Measurements from ENCODE around the gene SIRT3. TPM values are rescaled to one million over a fixed set of nuclear protein-coding genes. Genes with fewer than 3 reads are reported as not detected.

SIRT3 gene
- total RNA-seq, 1 donor from 2014 or later, result 36.4 TPM

DNA sequence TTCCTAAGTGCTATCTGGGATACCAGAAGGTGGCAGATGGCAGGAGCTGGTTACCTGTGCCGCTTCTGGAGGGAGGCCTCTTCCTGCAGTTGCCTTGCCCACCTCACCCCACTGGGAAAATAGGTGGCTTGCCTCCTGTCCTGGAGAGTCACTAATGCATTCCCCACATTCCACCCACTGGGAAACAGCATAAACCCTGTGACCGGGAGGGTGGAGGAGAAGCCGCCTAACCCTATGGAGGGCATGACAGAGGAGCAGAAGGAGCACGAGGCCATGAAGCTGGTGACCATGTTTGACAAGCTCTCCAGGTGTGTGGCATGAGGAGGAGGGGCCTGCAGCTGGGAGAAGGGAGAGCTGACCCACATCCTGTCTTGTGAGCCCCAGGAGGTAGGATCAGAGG lies 23.0 kb downstream of the SIRT3 start:
- DNase-seq, result no peak
- peaks cover 80% of the 10 kb centered on the region for H3K36me3 ChIP-seq
- intact Hi-C loops (cut with micrococcal nuclease), result no loop called here

DNA sequence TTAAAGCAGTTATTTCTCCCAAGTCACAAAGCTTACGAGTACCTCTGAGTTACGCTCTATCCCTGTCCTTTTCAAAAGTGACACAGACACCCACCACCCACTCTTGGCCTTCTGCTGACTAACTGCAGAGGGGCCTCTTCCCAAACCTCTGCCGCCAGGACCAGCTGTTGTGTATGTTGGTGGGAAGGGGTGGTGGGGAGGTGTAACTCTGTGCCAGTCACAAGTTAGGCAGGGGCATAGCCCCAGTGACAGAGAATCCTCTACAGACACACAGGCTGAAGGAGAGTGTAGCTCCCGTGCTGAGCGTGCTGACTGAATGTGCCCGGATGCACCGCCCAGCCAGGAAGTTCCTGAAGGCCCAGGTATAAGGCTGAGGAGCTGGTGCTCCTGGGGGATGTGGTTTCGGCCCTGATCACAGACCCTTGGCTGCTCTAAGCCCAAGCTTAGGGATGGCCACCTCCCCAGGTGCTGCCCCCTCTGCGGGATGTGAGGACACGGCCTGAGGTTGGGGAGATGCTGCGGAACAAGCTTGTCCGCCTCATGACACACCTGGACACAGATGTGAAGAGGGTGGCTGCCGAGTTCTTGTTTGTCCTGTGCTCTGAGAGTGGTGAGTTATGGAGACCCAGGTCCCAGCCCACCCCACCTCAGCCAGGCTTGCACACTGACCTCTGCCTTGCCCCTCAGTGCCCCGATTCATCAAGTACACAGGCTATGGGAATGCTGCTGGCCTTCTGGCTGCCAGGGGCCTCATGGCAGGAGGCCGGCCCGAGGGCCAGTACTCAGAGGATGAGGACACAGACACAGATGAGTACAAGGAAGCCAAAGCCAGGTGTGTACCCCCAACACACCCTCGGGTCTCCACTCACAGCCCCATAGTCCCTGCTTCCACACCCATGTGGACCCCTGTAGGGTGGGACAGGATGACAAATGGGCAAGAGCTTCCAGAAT lies 23.7 kb downstream of the SIRT3 start:
- TF ChIP-seq, protein P1, sequence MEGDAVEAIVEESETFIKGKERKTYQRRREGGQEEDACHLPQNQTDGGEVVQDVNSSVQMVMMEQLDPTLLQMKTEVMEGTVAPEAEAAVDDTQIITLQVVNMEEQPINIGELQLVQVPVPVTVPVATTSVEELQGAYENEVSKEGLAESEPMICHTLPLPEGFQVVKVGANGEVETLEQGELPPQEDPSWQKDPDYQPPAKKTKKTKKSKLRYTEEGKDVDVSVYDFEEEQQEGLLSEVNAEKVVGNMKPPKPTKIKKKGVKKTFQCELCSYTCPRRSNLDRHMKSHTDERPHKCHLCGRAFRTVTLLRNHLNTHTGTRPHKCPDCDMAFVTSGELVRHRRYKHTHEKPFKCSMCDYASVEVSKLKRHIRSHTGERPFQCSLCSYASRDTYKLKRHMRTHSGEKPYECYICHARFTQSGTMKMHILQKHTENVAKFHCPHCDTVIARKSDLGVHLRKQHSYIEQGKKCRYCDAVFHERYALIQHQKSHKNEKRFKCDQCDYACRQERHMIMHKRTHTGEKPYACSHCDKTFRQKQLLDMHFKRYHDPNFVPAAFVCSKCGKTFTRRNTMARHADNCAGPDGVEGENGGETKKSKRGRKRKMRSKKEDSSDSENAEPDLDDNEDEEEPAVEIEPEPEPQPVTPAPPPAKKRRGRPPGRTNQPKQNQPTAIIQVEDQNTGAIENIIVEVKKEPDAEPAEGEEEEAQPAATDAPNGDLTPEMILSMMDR (IDR thresholded peaks at IDR 0.05; ENCODE audit: borderline replicate concordance), result no peak
- DNase-seq, result no peak
- intact Hi-C loops (cut with micrococcal nuclease), result no loop called here
- H3K9me3 ChIP-seq (replicated peaks), result no peaks in the 10 kb centered on the region
- no peak overlapping the region for H3K27ac ChIP-seq (replicated peaks)
- H3K36me3 ChIP-seq, result peaks cover 77% of the 10 kb centered on the region
- no peak overlapping the region for H3K4me3 ChIP-seq
- H3K4me1 ChIP-seq, result peaks cover 42% of the 10 kb centered on the region
- H3K27me3 ChIP-seq (ENCODE audit: low read depth), result no peaks in the 10 kb centered on the region

More for the DNA sequence above, 23.0 kb downstream of the SIRT3 start:
- Histone ChIP-seq H3K4me3 (no peak overlapping the region), H3K9me3 (replicated peaks) (no peaks in the 10 kb centered on the region), H3K4me1 (peaks cover 36% of the 10 kb centered on the region), H3K27me3 (ENCODE audit: low read depth) (no peaks in the 10 kb centered on the region), H3K27ac (replicated peaks) (no peak overlapping the region)
- TF ChIP-seq, protein P1 (IDR thresholded peaks at IDR 0.05; ENCODE audit: borderline replicate concordance), result no peak

DNA sequence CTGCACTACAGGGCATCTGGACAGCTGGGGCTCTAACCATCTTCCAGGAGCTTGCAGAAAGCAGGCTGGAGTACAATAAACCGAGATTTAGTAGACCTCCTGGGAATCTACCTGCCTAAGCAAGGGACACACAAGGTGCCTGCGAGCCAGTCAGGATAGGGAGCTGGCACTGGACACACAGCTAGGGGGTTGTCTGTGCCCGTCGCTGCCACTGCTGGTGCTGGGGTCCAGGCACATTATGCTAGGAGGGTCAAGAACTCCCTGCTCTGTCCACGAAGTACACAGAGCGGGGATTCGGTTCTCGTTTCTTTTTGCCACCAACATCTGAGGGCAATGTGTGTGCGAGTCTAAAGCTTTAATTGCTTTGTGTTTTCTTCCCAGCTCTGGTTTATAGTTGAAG lies 24.4 kb downstream of the SIRT3 start:
- Histone ChIP-seq H3K4me3 (no peak overlapping the region), H3K27me3 (ENCODE audit: low read depth) (no peaks in the 10 kb centered on the region), H3K9me3 (replicated peaks) (no peaks in the 10 kb centered on the region), H3K27ac (replicated peaks) (no peak overlapping the region), H3K36me3 (peaks cover 73% of the 10 kb centered on the region), H3K4me1 (peaks cover 47% of the 10 kb centered on the region)
- intact Hi-C loops (cut with micrococcal nuclease), result no loop called here
- TF ChIP-seq, protein P1 (IDR thresholded peaks at IDR 0.05; ENCODE audit: borderline replicate concordance), result no peak
- DNase-seq, result no peak

DNA sequence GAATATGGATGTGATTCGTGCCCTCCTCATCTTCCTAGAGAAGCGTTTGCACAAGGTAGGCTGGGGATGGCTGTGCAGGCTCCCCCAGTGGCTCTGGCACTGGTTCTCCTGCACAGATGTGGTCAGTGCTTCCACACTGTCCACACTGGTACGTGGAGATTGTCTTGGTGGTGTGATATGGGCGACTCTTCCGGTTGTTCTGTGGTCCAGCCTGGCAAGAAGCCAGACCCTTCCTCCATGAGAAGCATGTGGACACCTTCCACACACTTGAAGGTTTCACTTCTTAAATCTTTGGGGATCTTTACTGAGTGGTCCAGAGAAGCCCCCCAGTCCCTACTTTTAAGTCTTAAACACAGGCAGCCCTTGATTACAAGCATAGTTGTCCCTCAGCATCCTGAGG lies 24.8 kb downstream of the SIRT3 start:
- DNase-seq, result no peak
- H3K27ac ChIP-seq (replicated peaks), result no peak overlapping the region

DNA sequence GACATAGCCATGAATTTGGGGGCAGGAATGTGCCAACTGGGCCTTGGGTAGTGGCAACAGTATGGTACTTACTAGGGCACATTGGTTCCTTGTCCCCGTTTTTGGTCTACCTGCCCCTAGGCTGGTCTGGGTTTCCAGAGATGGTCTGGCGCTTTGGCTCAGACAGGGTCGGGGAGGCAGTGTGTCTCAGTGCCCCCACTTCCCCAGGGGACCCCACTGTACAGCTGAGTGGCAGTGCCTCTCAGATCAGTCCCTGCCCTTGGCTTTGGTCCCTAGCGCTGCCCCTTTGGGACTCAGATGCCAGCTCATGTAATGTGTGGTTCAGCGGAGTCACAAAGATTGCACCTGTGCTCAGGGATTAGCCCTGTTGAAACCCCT lies 25.4 kb downstream of the SIRT3 start:
- intact Hi-C loops (cut with micrococcal nuclease), result no loop called here
- H3K27ac ChIP-seq (replicated peaks), result no peak overlapping the region
- TF ChIP-seq, protein P1 (IDR thresholded peaks at IDR 0.05; ENCODE audit: borderline replicate concordance), result no peak
- H3K4me1 ChIP-seq, result peaks cover 56% of the 10 kb centered on the region
- H3K4me3 ChIP-seq, result peak overlapping the region; percentile 95
- DNase-seq, result no peak
- no peaks in the 10 kb centered on the region for H3K9me3 ChIP-seq (replicated peaks)
- H3K27me3 ChIP-seq (ENCODE audit: low read depth), result no peaks in the 10 kb centered on the region
- H3K36me3 ChIP-seq, result peaks cover 65% of the 10 kb centered on the region

More for the DNA sequence above, 24.8 kb downstream of the SIRT3 start:
- Histone ChIP-seq H3K4me3 (no peak overlapping the region), H3K36me3 (peaks cover 70% of the 10 kb centered on the region), H3K9me3 (replicated peaks) (no peaks in the 10 kb centered on the region), H3K4me1 (peaks cover 51% of the 10 kb centered on the region), H3K27me3 (ENCODE audit: low read depth) (no peaks in the 10 kb centered on the region)
- TF ChIP-seq, protein P1 (IDR thresholded peaks at IDR 0.05; ENCODE audit: borderline replicate concordance), result no peak
- intact Hi-C loops (cut with micrococcal nuclease), result no loop called here

All from left ventricle myocardium inferior (tissue), 1 donor.